Fibroblast of villous mesenchyme (primary cell): ENCODE measurements around the gene PLD5. TPM values are rescaled to one million over a fixed set of nuclear protein-coding genes. Genes with fewer than 3 reads are reported as not detected.

Experiments used
- DNase-seq: peaks from one replicate; pipeline ENCODE4 v3.0.0-alpha.2; 2010; ENCODE audit warnings: low read depth
- H3K4me3 ChIP-seq: 2 replicates; pipeline ENCODE4 v1.5.1; 2011; ENCODE audit warnings: low read depth, mild to moderate bottlenecking, low read length
- total RNA-seq: library from RNA; depleted of rRNA; stranded (reverse); fragments of >200 nt; gene quantifications from 2 replicates; pipeline ENCODE4 v1.2.3, GENCODE V29; 2012
- TF ChIP-seq, protein P1 (sequence below): IDR thresholded peaks from 2 replicates; pipeline ENCODE4 v1.5.1; 2012; ENCODE audit warnings: low read depth, mild to moderate bottlenecking, low read length; ENCODE audit not compliant: insufficient read depth

PLD5 gene
- total RNA-seq, 1 donor: not detected

- TF ChIP-seq, protein P1, sequence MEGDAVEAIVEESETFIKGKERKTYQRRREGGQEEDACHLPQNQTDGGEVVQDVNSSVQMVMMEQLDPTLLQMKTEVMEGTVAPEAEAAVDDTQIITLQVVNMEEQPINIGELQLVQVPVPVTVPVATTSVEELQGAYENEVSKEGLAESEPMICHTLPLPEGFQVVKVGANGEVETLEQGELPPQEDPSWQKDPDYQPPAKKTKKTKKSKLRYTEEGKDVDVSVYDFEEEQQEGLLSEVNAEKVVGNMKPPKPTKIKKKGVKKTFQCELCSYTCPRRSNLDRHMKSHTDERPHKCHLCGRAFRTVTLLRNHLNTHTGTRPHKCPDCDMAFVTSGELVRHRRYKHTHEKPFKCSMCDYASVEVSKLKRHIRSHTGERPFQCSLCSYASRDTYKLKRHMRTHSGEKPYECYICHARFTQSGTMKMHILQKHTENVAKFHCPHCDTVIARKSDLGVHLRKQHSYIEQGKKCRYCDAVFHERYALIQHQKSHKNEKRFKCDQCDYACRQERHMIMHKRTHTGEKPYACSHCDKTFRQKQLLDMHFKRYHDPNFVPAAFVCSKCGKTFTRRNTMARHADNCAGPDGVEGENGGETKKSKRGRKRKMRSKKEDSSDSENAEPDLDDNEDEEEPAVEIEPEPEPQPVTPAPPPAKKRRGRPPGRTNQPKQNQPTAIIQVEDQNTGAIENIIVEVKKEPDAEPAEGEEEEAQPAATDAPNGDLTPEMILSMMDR: no peak
- no peak overlapping the region for H3K4me3 ChIP-seq
- DNase-seq: no peak
These were observed 377.8 kb downstream of the PLD5 start for GRCh38 chr1:242146652-242147051.

- TF ChIP-seq, protein P1: no peak
- no peak overlapping the region for H3K4me3 ChIP-seq
- DNase-seq: no peak
These were observed 383.7 kb downstream of the PLD5 start for GRCh38 chr1:242140836-242141235.

- no peak overlapping the region for H3K4me3 ChIP-seq
- DNase-seq: no peak
- TF ChIP-seq, protein P1: no peak
These were observed 384.5 kb downstream of the PLD5 start for GRCh38 chr1:242139986-242140385.

- DNase-seq: no peak
- TF ChIP-seq, protein P1: no peak
- no peak overlapping the region for H3K4me3 ChIP-seq
These were observed 385.1 kb downstream of the PLD5 start for GRCh38 chr1:242139442-242139841.

- no peak overlapping the region for H3K4me3 ChIP-seq
- TF ChIP-seq, protein P1: no peak
- DNase-seq: no peak
These were observed 390.7 kb downstream of the PLD5 start for GRCh38 chr1:242133796-242134195.

GRCh38 chr1:242133351-242133750 is 391.1 kb downstream of the PLD5 start:
- no peak overlapping the region for H3K4me3 ChIP-seq
- TF ChIP-seq, protein P1: no peak
- DNase-seq: no peak

GRCh38 chr1:242132121-242132817 is 392.2 kb downstream of the PLD5 start:
- DNase-seq: no peak
- H3K4me3 ChIP-seq: no peak overlapping the region
- TF ChIP-seq, protein P1: no peak
